SK-N-SH treated with all-trans-retinoic acid at 6 μM for 48 hours (cell line): ENCODE results near the gene PWWP2B.

Experiments used
- ATAC-seq: fragments of 200-7000 bp; cut with Tn5 transposase; 3 replicates; pipeline ENCODE4 v1.9.1; 2020; ENCODE audit warnings: mild to moderate bottlenecking, moderate library complexity
- ARNTL ChIP-seq: fragments of 450-650 bp; formaldehyde crosslinking; IDR thresholded peaks from 2 replicates; pipeline ENCODE4 v1.5.0; 2020; ENCODE audit warnings: low read depth, mild to moderate bottlenecking, moderate library complexity, borderline replicate concordance
- BACH2 ChIP-seq: fragments of 250-450 bp; sonication (Bioruptor Pico); IDR thresholded peaks from 2 replicates; pipeline ENCODE4 v1.9.0; 2021; ENCODE audit warnings: mild to moderate bottlenecking, borderline replicate concordance
- CREB5 ChIP-seq: fragments of 250-450 bp; sonication (Bioruptor Pico); IDR thresholded peaks from 2 replicates; pipeline ENCODE4 v1.5.1; 2020; ENCODE audit warnings: low read depth, mild to moderate bottlenecking, moderate library complexity
- CSDC2 ChIP-seq: fragments of 250-450 bp; sonication (Bioruptor Pico); IDR thresholded peaks from 2 replicates; pipeline ENCODE4 v1.5.0; 2020; ENCODE audit warnings: mild to moderate bottlenecking, moderate library complexity
- CSRNP3 ChIP-seq: fragments of 250-450 bp; sonication (Bioruptor Pico); IDR thresholded peaks from 2 replicates; pipeline ENCODE4 v1.5.1; 2021; ENCODE audit warnings: mild to moderate bottlenecking, moderate library complexity
- ESRRG ChIP-seq: fragments of 250-450 bp; sonication (Bioruptor Pico); IDR thresholded peaks from 2 replicates; pipeline ENCODE4 v1.6.1; 2021; ENCODE audit warnings: mild to moderate bottlenecking
- GLIS3 ChIP-seq: fragments of 250-450 bp; sonication (Bioruptor Pico); IDR thresholded peaks from 2 replicates; pipeline ENCODE4 v1.5.0; 2020; ENCODE audit warnings: mild to moderate bottlenecking, moderate library complexity
- ISL1 ChIP-seq: fragments of 250-450 bp; sonication (Bioruptor Pico); IDR thresholded peaks from 2 replicates; pipeline ENCODE4 v2.1.2; 2022; ENCODE audit warnings: mild to moderate bottlenecking, moderate library complexity
- OSR1 ChIP-seq: fragments of 250-450 bp; sonication (Bioruptor Pico); IDR thresholded peaks from 2 replicates; pipeline ENCODE4 v1.8.0; 2022; ENCODE audit warnings: moderate library complexity, mild to moderate bottlenecking, inconsistent platforms
- POU6F1 ChIP-seq: fragments of 250-450 bp; sonication (Bioruptor Pico); IDR thresholded peaks from 2 replicates; pipeline ENCODE4 v1.8.0; 2021; ENCODE audit warnings: low read depth, mild to moderate bottlenecking, moderate library complexity, borderline replicate concordance
- PPARA ChIP-seq: fragments of 250-450 bp; sonication (Bioruptor Pico); IDR thresholded peaks from 2 replicates; pipeline ENCODE4 v1.5.0; 2020; ENCODE audit warnings: mild to moderate bottlenecking, borderline replicate concordance
- RARB ChIP-seq: fragments of 250-450 bp; sonication (Bioruptor Pico); IDR thresholded peaks from 2 replicates; pipeline ENCODE4 v1.8.0; 2021; ENCODE audit warnings: mild to moderate bottlenecking, moderate library complexity
- SNAI2 ChIP-seq: fragments of 250-450 bp; sonication (Bioruptor Pico); IDR thresholded peaks from 2 replicates; pipeline ENCODE4 v1.5.0; 2020; ENCODE audit warnings: mild to moderate bottlenecking, moderate library complexity
- TCF4 ChIP-seq: fragments of 250-450 bp; sonication (Bioruptor Pico); IDR thresholded peaks from 2 replicates; pipeline ENCODE4 v1.8.0; 2021; ENCODE audit warnings: mild to moderate bottlenecking, moderate library complexity, borderline replicate concordance
- TOX ChIP-seq: fragments of 250-450 bp; sonication (Bioruptor Pico); IDR thresholded peaks from 2 replicates; pipeline ENCODE4 v1.8.0; 2021; ENCODE audit warnings: mild to moderate bottlenecking, moderate library complexity, borderline replicate concordance
- ZFP3 ChIP-seq: fragments of 250-450 bp; sonication (Bioruptor Pico); IDR thresholded peaks from 2 replicates; pipeline ENCODE4 v1.5.0; 2020; ENCODE audit warnings: mild to moderate bottlenecking, moderate library complexity
- ZFP30 ChIP-seq: fragments of 450-650 bp; formaldehyde crosslinking; IDR thresholded peaks from 2 replicates; pipeline ENCODE4 v1.5.0; 2022; ENCODE audit warnings: mild to moderate bottlenecking, moderate library complexity
- ZNF70 ChIP-seq: fragments of 450-650 bp; formaldehyde crosslinking; IDR thresholded peaks from 2 replicates; pipeline ENCODE4 v1.5.0; 2020; ENCODE audit warnings: mild to moderate bottlenecking, moderate library complexity
- ZNF8 ChIP-seq: fragments of 450-650 bp; formaldehyde crosslinking; IDR thresholded peaks from 2 replicates; pipeline ENCODE4 v1.5.0; 2020; ENCODE audit warnings: mild to moderate bottlenecking, moderate library complexity
- TF ChIP-seq, protein P1 (sequence below): fragments of 250-450 bp; sonication (Bioruptor Pico); IDR thresholded peaks from 2 replicates; pipeline ENCODE4 v1.8.0; 2020; ENCODE audit warnings: mild to moderate bottlenecking, moderate library complexity, borderline replicate concordance
- TF ChIP-seq, protein P2 (sequence below): fragments of 250-450 bp; sonication (Bioruptor Pico); IDR thresholded peaks from 2 replicates; pipeline ENCODE4 v1.5.0; 2020; ENCODE audit warnings: mild to moderate bottlenecking, moderate library complexity

PWWP2B gene

GRCh38 chr10:132405463-132405991 is 8.5 kb downstream of the PWWP2B start:
- TF ChIP-seq ZFP30 (CRISPR knock-in tag) (no peak), CREB5 (CRISPR knock-in tag) (no peak), ESRRG (CRISPR knock-in tag) (no peak), ZFP3 (CRISPR knock-in tag) (no peak), ZNF8 (CRISPR knock-in tag) (no peak), TOX (CRISPR knock-in tag) (no peak), SNAI2 (no peak), ISL1 (CRISPR knock-in tag) (no peak), ZNF70 (no peak), GLIS3 (no peak), BACH2 (no peak), RARB (CRISPR knock-in tag) (no peak), POU6F1 (CRISPR knock-in tag) (no peak)
- TF ChIP-seq, protein P1, sequence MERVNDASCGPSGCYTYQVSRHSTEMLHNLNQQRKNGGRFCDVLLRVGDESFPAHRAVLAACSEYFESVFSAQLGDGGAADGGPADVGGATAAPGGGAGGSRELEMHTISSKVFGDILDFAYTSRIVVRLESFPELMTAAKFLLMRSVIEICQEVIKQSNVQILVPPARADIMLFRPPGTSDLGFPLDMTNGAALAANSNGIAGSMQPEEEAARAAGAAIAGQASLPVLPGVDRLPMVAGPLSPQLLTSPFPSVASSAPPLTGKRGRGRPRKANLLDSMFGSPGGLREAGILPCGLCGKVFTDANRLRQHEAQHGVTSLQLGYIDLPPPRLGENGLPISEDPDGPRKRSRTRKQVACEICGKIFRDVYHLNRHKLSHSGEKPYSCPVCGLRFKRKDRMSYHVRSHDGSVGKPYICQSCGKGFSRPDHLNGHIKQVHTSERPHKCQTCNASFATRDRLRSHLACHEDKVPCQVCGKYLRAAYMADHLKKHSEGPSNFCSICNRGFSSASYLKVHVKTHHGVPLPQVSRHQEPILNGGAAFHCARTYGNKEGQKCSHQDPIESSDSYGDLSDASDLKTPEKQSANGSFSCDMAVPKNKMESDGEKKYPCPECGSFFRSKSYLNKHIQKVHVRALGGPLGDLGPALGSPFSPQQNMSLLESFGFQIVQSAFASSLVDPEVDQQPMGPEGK (CRISPR knock-in tag), result no peak
- TF ChIP-seq, protein P2, sequence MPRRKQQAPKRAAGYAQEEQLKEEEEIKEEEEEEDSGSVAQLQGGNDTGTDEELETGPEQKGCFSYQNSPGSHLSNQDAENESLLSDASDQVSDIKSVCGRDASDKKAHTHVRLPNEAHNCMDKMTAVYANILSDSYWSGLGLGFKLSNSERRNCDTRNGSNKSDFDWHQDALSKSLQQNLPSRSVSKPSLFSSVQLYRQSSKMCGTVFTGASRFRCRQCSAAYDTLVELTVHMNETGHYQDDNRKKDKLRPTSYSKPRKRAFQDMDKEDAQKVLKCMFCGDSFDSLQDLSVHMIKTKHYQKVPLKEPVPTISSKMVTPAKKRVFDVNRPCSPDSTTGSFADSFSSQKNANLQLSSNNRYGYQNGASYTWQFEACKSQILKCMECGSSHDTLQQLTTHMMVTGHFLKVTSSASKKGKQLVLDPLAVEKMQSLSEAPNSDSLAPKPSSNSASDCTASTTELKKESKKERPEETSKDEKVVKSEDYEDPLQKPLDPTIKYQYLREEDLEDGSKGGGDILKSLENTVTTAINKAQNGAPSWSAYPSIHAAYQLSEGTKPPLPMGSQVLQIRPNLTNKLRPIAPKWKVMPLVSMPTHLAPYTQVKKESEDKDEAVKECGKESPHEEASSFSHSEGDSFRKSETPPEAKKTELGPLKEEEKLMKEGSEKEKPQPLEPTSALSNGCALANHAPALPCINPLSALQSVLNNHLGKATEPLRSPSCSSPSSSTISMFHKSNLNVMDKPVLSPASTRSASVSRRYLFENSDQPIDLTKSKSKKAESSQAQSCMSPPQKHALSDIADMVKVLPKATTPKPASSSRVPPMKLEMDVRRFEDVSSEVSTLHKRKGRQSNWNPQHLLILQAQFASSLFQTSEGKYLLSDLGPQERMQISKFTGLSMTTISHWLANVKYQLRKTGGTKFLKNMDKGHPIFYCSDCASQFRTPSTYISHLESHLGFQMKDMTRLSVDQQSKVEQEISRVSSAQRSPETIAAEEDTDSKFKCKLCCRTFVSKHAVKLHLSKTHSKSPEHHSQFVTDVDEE (CRISPR knock-in tag), result no peak
- TF ChIP-seq, all 23 proteins: peak for 0
- ATAC-seq, result no peak

- TF ChIP-seq ARNTL (CRISPR knock-in tag), result no peak
- no peak for TF ChIP-seq TCF4 (CRISPR knock-in tag)
- TF ChIP-seq ZFP30 (CRISPR knock-in tag), result no peak
- TF ChIP-seq CREB5 (CRISPR knock-in tag), result no peak
- no peak for TF ChIP-seq ZFP3 (CRISPR knock-in tag)
- TF ChIP-seq CSRNP3 (CRISPR knock-in tag), result no peak
- TF ChIP-seq CSDC2 (CRISPR knock-in tag), result no peak
- TF ChIP-seq SNAI2, result no peak
- no peak for TF ChIP-seq POU6F1 (CRISPR knock-in tag)
- TF ChIP-seq, protein P2 (CRISPR knock-in tag), result no peak
- TF ChIP-seq OSR1 (CRISPR knock-in tag), result no peak
- TF ChIP-seq ISL1 (CRISPR knock-in tag), result no peak
- no peak for TF ChIP-seq GLIS3
- TF ChIP-seq, protein P1 (CRISPR knock-in tag), result no peak
- TF ChIP-seq TOX (CRISPR knock-in tag), result no peak
- TF ChIP-seq PPARA, result no peak
- TF ChIP-seq ZNF70, result no peak
- TF ChIP-seq RARB (CRISPR knock-in tag), result no peak
- ATAC-seq, result no peak
Observed at GRCh38 chr10:132406181-132406580, 9.2 kb downstream of the PWWP2B start.
